ENCODE data around the gene POT1. TPM values are rescaled to one million over a fixed set of nuclear protein-coding genes. Genes with fewer than 3 reads are reported as not detected.

POT1 gene
- polyA plus RNA-seq, 5 donors, result 29.1 to 59.8 (median 50.0) TPM

- DNase-seq, result no peak
Measured at GRCh38 chr7:124773938-124774337, 155.7 kb downstream of the POT1 start.

GRCh38 chr7:124773339-124773738, 156.3 kb downstream of the POT1 start:
- DNase-seq, result no peak

Other genes starting within 250 kb of the POT1 start
- 1 to 10 TPM; 4.2 to 5.8 (median 5.3) TPM for gene GPR37, start 164.0 kb downstream of the POT1 start, polyA plus RNA-seq (ENCODE audit: insufficient read depth in 1 of 5, insufficient read length in 5 of 5, low replicate concordance in 1 of 5)